Suprapubic skin (tissue), 4 donors: ENCODE measurements around the gene INO80C.

Experiments used
- EP300 ChIP-seq: sonication (generic); formaldehyde crosslinking; IDR thresholded peaks from one replicate; pipeline ENCODE4 v1.6.1; 2017; ENCODE audit warnings: antibody characterized with exemption
- POLR2AphosphoS5 ChIP-seq, 3 donors: sonication (generic); formaldehyde crosslinking; IDR thresholded peaks; one replicate each; pipeline ENCODE4 v1.6.1; 2017; ENCODE audit warnings: antibody characterized with exemption in 3 of 3
- TF ChIP-seq, protein P1 (sequence below), 2 donors: fragments of 200-600 bp in 1 of 2; fragments of 450-650 bp in 1 of 2; sonication (generic) in 1 of 2; IDR thresholded peaks; one replicate each; pipeline ENCODE4 v1.5.1; 2016 to 2019; ENCODE audit warnings: antibody characterized with exemption in 2 of 2, mild to moderate bottlenecking in 1 of 2, moderate library complexity in 1 of 2

DNA sequence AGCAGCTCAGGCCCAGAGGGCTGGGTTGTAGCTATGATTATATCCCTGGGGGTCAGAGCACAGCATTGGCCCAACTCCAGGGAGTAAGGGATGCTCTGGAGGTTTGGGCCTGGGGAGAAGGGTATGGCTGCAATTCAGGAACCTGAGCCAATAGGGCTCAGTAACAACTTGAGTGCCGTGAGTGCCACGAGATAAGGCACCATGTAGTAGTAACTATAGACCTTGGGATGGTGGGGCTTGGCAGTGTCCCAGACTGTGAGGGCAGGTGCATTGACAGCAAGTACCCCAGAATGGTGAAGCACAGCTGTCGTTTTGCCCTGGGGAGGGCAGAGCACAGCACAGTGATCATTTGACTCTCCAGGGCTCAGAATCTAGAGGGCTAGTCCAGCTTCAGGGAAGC is 75.5 kb downstream of the INO80C start:
- TF ChIP-seq, protein P1, sequence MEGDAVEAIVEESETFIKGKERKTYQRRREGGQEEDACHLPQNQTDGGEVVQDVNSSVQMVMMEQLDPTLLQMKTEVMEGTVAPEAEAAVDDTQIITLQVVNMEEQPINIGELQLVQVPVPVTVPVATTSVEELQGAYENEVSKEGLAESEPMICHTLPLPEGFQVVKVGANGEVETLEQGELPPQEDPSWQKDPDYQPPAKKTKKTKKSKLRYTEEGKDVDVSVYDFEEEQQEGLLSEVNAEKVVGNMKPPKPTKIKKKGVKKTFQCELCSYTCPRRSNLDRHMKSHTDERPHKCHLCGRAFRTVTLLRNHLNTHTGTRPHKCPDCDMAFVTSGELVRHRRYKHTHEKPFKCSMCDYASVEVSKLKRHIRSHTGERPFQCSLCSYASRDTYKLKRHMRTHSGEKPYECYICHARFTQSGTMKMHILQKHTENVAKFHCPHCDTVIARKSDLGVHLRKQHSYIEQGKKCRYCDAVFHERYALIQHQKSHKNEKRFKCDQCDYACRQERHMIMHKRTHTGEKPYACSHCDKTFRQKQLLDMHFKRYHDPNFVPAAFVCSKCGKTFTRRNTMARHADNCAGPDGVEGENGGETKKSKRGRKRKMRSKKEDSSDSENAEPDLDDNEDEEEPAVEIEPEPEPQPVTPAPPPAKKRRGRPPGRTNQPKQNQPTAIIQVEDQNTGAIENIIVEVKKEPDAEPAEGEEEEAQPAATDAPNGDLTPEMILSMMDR (IDR thresholded peaks at IDR 0.05), result no peak
- TF ChIP-seq EP300 (no peak), POLR2AphosphoS5 (IDR thresholded peaks at IDR 0.05) (no peak)
